Activated CD4-positive, alpha-beta T cell treated with anti-CD3 and anti-CD28 coated beads, Interleukin-2, amount 50 U/mL, for 24 hours (primary cell): ENCODE measurements around the gene PDE4D.
"Not testable (repeated sequence)": the region's sequence is repeated elsewhere in the genome, so short reads cannot be mapped to it uniquely, and the experiment has no call there.

Experiments
- DNase-seq, 2 donors: peaks; one replicate each; pipeline ENCODE4 v3.0.0-alpha.2; 2020; ENCODE audit warnings: low read depth in 1 of 2, low spot score in 1 of 2

PDE4D gene

GRCh38 chr5:59387127-59387526 lies 506.4 kb downstream of the PDE4D start:
- DNase-seq = no peak

GRCh38 chr5:59385700-59386099 lies 507.8 kb downstream of the PDE4D start:
- DNase-seq = no peak

GRCh38 chr5:59380350-59380951 lies 513.1 kb downstream of the PDE4D start:
- DNase-seq = no peak

GRCh38 chr5:59374036-59374435 lies 519.5 kb downstream of the PDE4D start:
- DNase-seq = not testable (repeated sequence)

DNA sequence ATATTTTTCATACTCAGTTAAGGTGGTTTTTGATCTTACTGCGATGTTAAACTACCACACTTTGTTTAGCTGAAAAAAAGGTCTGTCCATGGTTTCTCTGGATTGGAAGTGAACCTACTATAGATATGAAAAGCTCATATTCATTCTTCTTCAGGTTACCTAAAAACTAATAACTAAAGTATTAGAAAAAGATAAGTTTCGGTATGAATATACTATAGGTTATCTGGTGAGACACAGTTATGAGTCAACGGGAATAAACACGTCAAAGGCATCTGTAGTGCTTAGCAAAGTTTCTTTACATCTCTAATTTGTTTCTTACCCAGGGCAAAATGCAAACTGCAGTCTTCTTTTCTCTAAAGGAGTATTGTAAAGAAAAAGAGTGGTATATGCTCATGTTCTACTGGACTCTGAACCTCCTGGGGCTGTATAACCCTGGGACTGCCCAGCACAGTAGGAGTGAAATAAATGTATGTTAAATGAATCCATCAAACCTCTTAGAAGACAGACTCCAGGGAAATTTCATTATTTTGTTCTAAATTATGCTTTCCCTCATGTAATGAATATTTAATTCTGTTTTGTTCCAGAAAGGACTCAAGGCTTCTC lies 521.9 kb downstream of the PDE4D start:
- DNase-seq = no peak

DNA sequence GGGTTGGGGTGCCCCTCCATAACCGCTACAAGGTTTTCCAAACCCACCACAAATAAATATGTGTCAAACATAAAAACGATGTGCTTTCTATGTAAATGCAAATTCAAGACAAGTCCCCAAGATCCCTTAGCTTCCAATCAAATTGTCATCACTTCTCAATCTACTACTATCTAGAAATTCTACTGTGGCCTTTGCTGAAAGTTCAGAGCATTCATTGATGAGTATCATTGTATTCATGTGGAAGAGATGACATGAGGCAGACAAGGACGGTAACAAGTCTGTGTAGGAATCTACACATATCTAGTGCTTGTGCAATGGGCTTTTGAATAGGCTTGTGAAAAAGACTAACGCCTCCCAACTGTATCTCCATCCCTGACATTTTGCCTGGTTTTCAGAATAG lies 524.6 kb downstream of the PDE4D start:
- DNase-seq = no peak

DNA sequence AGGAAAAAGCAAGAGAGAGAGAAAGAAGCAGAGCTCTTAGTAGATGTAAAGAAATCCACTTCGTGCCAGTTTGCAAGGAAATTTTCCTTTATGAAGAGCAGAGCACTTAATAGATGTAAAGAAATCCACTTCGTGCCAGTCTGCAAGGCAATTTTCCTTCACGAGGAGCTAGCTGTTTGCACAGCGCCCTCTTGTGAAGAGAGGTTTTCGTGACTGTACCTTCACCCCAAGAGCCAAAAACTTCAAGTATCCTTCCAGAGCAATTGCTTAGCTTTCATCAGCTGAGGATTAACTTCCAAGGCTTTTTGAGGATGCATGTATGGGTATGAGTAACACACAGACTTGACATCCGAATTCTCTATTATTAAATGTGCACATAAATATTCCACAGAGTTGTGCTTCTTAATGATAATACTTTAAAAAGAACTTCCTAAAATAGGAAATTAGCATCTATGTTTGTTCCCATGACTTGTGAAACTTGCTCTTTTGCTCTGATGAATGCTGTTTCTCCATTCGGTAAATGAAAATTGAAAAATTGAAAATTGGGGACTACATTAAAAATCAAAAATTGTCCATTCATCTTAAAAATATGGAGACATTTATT lies 525.6 kb downstream of the PDE4D start:
- DNase-seq = peak in 1 of 2 donors; percentile 33

- no peak for DNase-seq
Observed at GRCh38 chr5:59366784-59367183, 526.7 kb downstream of the PDE4D start.

- DNase-seq = no peak
Observed at GRCh38 chr5:59362438-59362837, 531.1 kb downstream of the PDE4D start.

GRCh38 chr5:59361454-59361853 lies 532.1 kb downstream of the PDE4D start:
- no peak for DNase-seq

GRCh38 chr5:59360130-59360555 lies 533.4 kb downstream of the PDE4D start:
- DNase-seq = no peak

DNA sequence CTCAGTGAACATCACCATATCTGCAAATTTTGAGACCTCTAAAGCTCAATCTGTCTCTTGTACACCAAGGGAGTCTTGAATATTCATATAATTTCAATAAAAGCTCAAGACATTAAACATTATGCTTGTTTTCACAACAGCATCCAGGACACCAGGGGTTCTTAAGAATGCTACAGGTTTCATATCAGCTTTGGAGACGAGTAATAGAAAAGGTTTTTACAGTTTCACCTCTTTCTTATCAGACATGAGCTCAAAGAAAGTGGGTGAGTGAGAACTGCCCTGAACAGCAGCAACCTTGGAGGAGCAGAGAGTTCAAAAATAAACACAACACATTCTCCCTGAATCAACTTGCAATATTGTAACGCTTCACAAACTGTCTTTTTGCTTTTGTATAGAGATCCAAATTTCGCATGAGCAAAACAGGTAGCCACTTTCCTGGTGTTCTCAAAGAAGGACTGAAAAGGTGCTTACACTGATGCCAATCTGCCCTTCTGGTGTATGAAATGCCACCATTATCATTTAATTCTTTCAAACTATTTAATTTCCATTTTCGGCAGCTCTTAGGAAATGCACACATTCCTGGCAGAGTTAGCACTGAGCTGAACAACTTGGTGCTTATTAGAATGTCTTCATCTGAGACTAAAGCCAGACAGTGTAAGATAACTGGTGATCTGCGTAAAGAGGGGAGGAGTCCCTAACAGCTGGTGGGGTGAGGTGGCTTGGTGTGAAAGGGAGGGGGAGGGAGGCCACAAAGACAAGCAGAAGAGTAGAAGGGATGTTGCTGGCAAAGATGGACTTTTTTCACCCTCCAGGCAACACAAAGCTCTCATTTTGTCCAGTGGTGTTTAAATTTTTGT lies 535.3 kb downstream of the PDE4D start:
- no peak for DNase-seq

DNA sequence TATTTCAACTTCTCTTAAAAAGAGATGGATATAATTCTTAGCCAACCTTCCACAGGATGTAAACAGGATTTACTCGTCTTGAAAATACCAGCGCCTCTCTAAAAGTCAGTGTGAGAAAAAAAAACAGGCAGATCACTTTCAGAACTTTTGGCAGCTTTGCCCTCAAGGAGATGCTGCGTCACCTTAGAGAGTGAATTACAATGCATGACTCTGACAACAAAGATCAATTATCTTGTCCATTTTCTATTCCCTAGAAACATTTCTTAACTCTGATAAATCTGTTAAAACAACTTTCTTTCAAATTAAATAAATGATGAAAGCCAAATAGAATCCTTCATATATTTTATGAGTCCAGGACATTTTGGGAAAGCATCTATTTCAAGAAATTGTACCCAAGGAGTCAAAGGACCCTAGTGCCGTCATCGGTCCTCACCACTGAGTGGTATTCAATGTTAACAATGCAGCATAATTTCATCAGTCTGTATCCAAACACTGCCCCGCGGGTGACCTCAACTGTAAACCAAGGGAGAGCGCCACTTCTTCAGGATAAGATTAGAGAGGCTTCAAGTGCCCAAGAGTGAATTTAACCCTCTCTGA lies 536.0 kb downstream of the PDE4D start:
- DNase-seq = no peak

DNA sequence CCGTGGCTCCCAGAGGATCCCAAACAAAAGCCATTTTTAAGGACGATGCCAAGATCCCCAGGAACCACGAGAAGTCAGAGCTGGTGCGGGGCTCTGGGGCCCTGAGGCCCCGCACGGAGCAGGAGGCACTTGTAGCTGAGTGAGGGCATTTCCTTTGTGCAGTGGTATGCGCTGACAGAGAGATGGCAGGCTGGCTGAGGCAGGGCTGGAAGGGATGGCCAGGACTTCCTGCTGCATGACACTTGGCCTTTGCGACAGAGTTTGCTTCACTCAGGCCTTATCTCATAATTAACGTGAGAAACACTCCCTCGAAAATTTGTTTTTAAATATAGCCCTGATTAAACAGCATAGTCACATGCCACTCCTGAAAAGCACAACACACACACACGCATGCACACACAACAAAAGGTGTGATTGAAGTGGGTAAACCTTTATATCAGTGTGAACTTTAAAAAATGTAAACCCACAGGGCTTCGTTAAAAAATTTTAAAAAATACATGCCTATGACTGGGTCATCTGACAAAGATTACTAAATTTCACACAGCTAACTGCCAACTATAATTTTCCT lies 536.6 kb downstream of the PDE4D start:
- DNase-seq = no peak

DNA sequence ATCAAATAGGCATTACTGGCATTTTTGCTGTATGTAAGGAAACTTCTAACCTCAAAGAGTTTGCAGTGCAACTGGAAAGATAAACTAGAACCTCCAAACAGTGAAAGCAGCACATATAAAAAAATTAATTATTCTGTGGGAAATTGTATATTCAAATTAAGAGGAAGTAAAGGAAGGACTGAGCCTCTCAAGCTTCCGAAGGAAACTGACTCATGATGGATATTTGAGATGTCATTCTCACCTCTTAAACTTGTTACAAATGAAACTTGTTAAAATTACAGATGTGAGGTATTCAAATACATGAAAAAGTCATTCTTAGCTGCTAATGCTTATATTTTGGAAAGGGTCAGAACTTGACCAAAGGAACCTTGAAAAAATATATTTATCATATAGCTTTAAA lies 538.7 kb downstream of the PDE4D start:
- no peak for DNase-seq

DNA sequence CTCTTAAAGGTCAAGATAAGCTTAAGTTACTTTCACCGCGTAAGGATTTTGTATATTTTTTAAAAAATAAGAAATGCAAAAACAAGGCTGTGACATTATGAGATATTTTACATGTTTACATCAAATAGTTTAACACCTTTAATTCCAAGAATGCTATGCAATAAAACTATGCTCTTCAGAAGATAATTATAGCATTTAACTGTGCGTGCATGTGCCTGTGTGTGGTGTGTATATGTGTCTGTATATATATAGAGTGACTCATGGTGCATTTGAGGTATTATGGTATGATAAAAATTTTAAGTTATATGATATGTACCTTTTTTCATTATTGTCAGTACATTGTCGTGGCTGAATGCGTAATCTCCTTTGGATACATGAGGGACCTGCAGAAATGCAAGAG lies 539.3 kb downstream of the PDE4D start:
- DNase-seq = no peak

- no peak for DNase-seq
Observed at GRCh38 chr5:59351076-59351794, 542.3 kb downstream of the PDE4D start.

- DNase-seq = no peak
Observed at GRCh38 chr5:59348189-59348588, 545.3 kb downstream of the PDE4D start.

DNA sequence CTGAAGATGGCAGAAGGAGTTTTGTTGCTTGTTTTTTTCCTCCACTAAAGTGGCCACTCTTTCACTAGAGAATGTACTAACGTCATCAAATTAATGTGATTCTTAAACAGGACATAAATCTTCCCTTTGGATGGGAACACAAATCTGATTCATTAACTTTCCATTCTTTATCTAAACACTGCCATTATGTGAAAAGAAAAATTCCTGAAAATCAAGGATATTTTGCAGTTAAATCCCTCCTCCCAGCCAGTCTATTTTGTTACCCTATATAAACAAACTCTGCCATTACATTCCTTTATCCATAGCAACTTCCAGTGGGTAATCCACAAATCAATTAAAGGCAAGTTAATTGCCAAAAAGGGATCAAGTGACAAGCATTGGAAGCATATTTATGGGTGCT lies 546.5 kb downstream of the PDE4D start:
- no peak for DNase-seq

- DNase-seq = no peak
Observed at GRCh38 chr5:59346514-59346913, 547.0 kb downstream of the PDE4D start.

- no peak for DNase-seq
Observed at GRCh38 chr5:59342181-59342580, 551.3 kb downstream of the PDE4D start.
